Gastroesophageal sphincter (tissue), 3 donors: ENCODE measurements around the gene SEC61A2.

Source experiments
- POLR2AphosphoS5 ChIP-seq: sonication (generic); formaldehyde crosslinking; IDR thresholded peaks from one replicate; pipeline ENCODE4 v1.6.1; 2017; ENCODE audit warnings: antibody characterized with exemption
- TF ChIP-seq, protein P1 (sequence below), 4 experiments: fragments of 200-600 bp in 2 of 4; fragments of 450-650 bp in 2 of 4; sonication (generic) in 1 of 4; IDR thresholded peaks; one replicate each; pipeline ENCODE4 v1.5.1; 2017 to 2019; ENCODE audit warnings: antibody characterized with exemption in 4 of 4, mild to moderate bottlenecking in 2 of 4, moderate library complexity in 2 of 4

DNA sequence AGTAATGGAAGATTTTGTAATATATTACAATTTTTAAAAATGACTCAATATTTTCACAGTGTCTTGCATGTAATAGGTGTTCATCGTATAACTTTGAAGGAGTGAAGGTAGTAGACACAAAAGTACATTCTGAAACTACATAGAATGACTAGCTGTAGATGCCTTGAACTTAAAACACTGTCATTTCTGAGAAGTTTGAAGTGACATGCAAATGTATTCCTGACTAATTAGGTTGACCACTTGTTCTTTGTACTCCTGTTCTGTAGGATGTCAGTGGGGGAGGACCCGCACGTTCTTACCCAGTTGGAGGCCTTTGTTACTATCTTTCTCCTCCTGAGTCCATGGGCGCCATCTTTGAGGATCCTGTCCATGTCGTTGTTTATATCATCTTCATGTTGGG lies 31.2 kb downstream of the SEC61A2 start:
- TF ChIP-seq, protein P1, sequence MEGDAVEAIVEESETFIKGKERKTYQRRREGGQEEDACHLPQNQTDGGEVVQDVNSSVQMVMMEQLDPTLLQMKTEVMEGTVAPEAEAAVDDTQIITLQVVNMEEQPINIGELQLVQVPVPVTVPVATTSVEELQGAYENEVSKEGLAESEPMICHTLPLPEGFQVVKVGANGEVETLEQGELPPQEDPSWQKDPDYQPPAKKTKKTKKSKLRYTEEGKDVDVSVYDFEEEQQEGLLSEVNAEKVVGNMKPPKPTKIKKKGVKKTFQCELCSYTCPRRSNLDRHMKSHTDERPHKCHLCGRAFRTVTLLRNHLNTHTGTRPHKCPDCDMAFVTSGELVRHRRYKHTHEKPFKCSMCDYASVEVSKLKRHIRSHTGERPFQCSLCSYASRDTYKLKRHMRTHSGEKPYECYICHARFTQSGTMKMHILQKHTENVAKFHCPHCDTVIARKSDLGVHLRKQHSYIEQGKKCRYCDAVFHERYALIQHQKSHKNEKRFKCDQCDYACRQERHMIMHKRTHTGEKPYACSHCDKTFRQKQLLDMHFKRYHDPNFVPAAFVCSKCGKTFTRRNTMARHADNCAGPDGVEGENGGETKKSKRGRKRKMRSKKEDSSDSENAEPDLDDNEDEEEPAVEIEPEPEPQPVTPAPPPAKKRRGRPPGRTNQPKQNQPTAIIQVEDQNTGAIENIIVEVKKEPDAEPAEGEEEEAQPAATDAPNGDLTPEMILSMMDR (IDR thresholded peaks at IDR 0.05): no peak
- TF ChIP-seq POLR2AphosphoS5: no peak
